Medulla oblongata (tissue), 1 donor: ENCODE data around the gene ENKUR.
A peak's percentile ranks its signal among the peaks of the same experiment; 100 is the strongest.

Experiments
- DNase-seq: peaks from one replicate; pipeline ENCODE4 v3.0.0-alpha.2; 2015; ENCODE audit errors: extremely low spot score

Gene ENKUR, protein sequence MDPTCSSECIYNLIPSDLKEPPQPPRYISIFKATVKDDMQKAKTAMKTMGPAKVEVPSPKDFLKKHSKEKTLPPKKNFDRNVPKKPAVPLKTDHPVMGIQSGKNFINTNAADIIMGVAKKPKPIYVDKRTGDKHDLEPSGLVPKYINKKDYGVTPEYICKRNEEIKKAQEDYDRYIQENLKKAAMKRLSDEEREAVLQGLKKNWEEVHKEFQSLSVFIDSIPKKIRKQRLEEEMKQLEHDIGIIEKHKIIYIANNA

DNA sequence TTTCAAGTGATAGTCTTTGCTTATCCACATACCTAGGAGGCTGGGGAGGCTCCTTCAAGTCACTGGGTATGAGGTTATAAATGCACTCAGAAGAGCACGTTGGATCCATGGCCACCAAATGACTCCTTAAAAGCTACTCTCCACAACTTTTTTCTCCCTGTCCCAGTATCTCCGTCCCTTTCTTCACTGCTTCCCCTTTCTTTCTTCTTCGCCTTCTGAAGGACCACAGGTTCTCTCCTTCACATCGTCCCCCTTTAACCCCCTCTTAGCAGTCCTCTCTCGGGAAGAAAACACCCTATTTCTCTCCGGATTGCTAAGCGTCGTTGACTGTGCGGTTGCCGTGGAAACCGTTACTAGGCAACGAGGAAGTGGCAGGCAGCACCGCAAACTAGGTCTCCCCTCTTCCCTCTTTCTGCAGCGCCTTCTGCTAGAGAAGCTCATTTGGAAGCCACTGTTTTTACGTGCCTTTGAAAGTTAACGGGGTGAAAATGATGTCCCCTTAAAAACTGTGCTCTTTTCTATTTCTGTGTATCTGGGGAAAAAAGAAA, at the start of gene ENKUR:
Gene ENKUR, minus strand, starts transcription at position 331 of the 548 bp plus-strand sequence. Its CDS starts 222 bp downstream, at position 109.
- DNase-seq = peak; percentile 96

DNA sequence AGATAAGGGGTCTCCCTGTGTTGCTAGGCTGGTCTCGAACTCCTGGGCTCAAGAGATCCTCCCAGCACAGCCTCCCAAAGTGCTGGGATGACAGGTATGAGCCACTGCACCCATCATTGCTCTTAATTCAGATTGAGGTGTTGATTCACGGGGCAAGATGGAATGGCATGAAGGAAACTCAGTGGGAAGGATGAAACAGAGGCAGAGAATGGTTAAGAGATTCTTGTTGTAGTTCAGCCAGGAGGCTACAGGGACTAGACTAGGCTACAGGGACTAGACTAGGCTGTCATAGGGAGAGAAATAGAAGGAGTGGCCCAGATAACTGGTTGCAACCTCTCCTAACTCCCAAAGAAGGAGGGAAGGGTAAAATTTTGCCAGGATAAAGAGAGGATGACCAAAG, 48.4 kb upstream of the ENKUR start:
- no peak for DNase-seq

DNA sequence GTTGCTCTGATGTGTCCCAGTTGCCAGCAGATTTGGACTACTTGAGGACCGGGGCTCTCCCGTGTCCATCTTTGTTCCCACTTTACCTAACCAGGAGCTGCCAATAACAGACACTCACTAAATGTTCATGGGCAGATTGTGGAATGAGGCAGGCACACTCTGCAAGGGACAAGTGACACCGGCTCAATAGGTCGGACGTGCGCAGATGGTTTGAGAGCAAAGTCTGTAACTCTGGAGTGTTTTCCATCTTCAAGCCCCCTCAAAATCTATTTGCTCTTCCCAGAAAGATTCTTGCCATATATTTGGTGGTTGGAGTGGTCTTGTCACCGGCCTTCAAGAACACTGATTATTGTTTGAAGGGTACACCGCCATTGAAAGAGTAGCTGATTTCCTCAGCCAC, 47.7 kb upstream of the ENKUR start:
- DNase-seq = no peak

DNA sequence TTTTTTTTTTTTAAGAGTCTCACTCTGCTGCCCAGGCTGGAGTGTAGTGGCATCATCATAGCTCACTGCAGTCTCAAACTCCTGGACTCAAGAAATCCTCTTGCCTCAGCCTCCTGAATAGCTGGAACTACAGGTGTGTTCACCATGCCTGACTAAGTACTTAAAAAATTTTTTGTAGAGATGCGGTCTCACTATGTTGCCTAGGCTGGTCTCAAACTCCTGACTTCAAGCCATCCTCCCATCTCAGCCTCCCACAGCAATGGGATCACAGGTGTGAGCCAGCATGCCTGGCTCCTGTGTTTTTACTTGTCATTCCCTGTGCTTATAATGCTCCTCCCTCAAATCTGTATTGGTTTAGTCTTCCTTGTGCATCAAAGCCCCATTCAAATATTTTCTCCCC, 47.2 kb upstream of the ENKUR start:
- DNase-seq = no peak

DNA sequence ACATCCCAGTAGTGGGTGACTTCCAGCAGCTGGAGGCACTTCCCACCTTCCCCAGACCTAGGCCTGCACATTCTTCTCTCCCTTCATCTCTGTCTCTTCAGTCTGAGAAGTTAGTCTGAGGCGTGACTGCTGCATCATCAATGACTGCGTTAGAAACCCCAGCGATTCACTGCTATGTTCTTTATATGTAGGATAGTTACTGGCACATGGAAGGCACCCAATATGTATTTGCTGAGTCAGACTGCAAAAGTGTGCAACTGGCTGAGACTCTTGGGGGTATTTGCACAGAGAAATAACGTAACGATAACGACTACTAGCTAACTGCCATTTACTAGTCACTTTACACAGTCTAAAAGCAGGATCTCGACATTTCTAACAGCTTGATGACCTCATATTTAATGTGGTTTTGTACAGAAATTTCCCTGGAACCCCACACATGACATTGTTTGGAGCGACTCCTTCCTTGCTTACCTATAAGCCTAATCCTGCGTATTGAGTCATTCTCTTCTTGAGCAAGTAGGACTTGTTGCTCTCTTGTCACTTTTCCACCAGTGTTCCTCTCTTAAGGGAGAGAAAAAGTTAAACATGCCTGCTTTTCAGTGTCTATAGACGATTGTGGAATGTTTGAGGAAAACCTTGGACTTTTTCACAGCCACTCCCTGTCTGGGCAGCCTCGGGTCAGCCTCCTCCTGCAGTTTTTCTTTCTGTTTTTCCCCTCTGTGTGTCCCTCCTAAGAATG, 45.9 kb upstream of the ENKUR start:
- DNase-seq = no peak

DNA sequence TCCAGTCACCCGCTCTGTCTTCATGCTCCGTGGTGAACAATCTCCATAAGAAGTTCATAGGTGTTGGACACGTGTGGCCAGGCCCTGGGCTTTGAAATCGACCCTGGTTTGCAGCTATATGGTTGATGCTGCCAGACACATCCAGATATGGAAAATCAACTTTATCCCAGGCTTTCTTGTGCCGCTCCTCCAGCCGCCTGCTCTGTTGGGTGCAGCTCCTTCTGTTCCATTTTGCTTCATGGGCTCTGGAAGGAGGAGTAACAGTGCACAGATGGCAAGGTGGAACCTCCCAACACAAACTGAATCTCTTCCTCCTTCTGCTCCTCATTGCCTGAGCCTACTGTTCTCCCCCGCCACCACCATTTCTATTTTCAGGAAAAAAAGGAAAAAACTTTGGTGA, 45.2 kb upstream of the ENKUR start:
- DNase-seq = no peak

DNA sequence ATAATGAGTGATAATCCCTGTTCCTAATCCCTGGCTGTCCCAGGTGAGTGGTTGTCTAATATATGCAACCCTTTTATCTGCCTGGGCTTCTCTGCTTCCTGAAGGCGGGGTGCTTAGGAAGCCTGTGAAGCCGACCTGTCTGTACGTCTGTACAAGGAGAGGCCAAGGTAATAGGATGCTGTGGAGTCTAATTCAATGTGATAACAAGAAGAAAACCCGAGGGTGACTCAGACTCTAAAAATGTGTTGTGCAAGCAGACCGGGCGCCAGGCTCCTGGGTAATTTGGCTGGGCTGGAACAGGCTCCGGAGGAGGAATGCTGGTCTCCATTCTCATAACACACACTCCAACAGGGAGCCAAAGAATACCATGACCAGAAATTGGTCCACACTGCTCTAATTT, 44.0 kb upstream of the ENKUR start:
- no peak for DNase-seq

DNA sequence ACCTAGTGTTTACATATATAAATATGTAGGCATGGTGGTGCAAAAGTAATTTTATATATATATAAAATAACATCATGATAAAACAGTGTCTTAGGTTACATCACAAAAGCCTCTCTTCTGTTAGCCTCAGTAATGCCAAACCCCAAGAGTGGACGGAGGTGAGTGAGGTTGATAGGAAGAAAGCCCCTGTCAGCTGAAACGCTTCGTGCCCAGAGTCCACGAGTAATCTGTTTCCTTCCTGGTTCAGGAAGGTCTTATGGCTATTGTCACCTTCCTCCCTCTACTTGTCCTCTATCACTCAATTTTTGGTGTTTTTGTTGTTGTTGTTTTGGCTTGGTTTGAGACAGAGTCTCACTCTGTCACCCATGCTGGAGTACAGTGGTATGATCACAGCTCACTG, 41.9 kb upstream of the ENKUR start:
- no peak for DNase-seq

DNA sequence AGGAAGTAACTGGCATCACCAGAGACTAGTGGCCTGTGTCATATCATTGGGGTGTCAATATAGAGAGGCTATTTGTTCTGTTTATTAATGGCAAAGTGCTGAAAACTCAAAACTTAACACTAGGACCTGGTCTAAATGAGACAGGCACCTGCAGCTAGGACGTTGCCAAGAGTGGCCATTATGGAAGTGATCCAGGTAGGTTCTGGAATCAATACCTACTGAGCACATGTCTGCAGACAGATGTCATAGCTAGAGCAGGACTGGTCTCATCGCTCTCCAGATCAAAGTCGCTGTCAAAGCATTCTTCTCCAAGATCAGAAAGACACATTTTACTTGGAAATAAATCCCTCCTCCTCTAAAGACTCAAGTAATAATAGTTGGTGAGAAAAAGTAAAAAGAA, 40.8 kb upstream of the ENKUR start:
- DNase-seq = no peak

DNA sequence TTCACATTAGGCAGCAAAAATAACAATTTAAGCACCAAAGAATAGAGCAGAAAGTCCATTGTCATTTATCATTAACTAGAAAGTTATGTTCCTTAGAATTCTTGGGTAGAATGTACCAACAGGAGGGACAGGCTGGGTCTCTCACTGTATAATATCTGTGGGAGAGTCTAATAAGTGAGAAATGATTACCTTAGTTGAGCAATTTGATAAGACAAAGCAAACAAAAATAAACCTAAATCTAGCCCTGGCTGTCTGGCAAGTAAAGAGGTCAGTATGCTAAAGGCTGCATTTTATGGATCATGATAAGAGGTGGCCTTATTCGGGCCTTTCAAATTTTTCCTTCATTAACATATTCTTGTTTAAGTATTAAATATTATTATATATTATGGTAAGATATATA, 36.1 kb upstream of the ENKUR start:
- no peak for DNase-seq

DNA sequence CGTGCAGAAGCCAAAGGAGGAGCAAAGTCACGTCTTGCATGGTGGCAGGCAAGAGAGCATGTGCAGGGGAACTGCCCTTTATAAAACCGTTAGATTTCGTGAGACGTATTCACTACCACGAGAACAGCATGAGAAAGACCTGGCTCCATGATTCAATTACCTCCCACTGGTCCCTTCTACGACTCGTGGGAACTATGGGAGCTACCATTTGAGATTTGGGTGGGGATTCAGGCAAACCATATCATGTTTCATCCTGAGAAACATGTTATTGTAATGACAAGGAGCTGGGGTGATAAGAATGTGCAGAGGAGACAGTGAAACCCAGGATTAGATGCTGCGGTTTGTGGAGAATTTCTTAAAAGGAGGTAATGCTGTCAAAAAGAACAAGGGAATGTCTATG, 34.4 kb upstream of the ENKUR start:
- DNase-seq = no peak

DNA sequence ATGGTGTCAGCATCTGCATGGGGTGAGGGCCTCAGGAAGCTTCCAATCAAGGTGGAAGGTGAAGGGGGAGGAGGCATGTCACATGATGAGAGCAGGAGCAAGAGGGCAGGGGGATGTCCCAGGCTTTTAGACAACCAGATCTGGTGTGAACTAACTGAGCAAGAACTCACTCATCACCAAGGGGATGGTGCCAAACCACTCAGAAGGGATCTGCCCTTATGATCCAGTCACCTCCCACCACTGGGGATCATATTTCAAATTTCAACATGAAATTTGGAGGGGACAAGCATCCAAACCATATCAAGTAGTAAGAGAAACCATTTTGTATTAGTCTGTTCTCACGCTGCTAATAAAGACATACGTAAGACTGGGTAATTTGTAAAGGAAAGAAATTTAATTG, 34.0 kb upstream of the ENKUR start:
- no peak for DNase-seq

DNA sequence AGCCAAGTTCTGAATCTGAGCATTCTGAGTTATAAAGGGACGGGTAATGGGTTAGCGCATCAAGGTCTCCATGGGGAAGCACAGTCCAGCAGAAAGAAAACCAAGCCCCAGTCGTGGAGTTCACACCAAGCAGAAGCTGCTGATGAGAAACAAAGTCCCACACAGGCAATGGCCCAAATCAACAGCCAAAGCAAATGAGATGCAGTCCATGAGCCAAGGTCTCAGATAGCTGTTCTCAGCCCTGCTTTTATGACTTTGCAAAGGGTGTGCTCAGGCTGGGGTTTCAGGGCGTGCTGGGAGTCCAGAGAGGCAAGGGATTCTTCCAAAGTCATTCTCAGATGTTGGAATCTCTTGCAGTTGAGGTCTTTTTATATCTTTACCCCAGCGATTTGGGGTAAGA, 32.5 kb upstream of the ENKUR start:
- peak; percentile 51 for DNase-seq

DNA sequence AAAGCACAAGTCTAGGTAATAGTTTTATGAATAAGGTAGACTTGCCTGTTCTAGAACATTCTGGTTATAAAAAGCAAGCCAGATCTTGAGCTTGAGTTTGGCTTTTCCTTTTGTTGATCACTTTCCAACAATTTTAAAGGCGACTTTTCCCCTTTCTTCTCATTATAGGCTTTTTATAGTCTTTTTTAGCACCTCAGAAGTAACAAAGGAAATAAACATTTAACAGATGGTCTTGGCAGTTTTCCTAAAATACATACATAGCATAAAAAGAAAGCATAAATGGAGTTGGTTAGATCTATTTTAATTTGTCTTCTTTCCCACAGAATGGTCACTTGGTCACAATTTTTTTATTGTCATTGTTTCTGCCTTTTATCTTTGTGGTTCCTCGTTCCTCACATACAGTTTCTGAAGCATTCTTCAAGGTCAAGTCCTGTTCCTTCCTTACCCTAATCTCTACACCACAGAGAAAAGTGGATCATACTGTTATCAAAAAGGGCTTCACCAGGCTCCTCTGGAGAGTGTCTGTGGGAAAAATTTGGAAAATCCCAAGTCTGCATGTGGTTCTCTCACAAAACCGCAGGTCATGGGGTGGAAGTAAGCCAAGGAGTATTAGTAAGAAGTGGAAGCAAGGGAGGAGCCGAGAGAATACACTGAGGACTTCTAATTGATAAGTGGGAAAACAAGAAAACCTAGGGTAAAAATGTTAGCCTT, 31.8 kb upstream of the ENKUR start:
- DNase-seq = no peak

DNA sequence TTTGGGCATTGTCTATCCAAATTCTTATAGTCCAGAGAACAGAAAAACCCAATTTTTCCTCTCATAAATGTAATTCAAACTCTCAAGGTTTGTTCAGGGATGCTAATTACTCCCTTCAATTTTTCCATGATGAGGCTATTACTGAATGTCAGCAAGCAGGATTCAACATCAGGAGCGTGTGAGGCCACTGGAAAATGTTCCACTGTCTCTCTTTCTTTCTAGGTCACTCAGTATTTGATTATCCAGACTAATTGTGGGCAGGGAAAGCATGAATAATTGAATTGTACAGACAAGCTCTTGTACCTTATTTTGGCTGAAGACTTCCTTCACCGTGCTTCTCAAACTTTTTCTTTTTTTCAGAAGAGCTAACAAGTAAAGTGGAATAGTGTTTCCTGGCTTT, 31.1 kb upstream of the ENKUR start:
- peak; percentile 31 for DNase-seq

DNA sequence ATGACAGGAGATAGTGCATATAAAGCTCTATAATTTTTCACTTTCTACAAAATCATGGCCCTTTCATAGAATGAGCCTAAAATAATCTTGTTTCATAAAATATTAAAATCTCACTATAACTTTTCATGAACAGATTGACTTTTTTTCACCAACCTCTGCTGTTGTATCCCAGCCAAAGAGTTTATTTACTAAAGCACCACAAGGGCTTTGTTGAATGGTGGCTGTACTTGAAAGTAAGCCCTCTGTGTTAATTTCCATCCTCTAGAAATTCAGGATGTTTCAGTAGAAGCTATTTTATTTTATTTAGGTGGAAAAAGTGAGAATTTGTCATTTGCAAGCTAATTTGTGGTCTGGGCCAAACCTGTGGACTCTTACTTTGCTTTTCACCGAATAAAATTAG, 30.7 kb upstream of the ENKUR start:
- DNase-seq = no peak

DNA sequence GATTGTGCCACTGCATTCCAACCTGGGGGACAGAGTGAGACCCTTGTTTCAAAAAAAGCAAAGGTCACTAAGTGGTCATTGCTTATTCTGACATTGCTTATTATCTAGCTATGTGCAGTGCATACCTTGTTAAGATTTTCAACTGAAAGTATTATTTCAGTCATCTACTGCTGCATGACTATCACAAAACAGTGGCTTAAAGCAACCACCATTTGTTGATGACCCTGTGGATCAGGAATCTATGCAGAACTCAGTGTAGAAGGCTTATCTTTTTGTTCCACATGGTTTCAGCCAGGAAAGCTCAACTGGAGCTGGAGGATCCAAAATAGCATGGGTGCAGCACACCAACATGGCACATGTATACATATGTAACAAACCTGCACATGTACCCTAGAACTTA, 23.6 kb upstream of the ENKUR start:
- no peak for DNase-seq

DNA sequence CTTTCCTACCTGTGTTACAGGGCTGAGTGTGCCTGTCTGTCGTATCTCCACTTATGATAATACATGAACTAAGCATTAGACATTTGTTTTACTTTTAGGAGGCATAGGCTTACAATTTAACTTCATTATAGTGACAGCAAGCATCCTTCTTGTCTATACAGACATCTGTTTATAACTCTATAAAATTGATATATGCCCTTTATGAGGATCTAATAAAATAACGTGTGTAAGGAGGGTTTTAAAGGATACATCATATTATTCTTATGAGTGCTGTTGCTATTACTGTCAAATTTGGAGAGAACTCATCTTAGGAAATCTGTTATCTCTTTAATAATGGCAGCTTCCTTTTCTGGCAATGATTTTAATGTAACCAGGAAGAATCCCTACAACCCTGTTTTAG, 22.4 kb upstream of the ENKUR start:
- no peak for DNase-seq

DNA sequence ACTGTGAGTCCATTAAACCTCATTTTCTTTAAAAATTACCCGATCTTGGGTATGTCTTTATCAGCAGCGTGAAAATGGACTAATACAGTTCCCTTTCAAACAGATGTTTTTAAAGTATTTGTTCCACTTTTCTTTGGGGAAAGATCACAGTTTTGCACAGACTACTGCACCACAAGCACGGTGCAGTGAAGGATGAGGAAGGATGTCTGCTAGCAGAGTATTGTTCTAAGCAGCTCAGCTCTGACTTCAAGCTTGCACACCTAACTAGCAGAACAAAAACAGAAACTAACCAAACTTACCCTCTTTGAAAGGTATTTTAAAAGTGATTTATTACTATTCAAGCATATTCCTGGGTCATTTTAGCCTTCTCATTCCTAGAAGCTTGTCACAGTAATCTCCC, 20.4 kb upstream of the ENKUR start:
- DNase-seq = no peak

DNA sequence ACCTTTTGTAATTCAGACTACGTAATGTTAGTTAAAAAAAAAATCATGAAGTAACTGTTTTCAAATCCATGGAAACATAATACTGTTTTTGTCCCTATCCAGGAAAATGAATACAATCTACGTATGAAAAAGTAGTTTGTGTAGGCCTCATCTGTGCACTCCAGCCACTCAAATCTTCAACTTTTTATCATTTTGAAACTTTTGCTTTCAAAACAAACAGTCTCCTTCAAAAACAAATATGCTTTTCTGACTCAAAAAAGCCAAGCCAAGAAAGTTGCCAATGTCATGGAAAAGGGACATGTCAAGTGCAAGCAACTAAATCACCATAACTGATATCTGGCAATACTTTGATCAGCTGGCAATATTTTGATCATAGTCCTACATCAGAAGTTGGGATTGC, 13.6 kb upstream of the ENKUR start:
- no peak for DNase-seq

DNA sequence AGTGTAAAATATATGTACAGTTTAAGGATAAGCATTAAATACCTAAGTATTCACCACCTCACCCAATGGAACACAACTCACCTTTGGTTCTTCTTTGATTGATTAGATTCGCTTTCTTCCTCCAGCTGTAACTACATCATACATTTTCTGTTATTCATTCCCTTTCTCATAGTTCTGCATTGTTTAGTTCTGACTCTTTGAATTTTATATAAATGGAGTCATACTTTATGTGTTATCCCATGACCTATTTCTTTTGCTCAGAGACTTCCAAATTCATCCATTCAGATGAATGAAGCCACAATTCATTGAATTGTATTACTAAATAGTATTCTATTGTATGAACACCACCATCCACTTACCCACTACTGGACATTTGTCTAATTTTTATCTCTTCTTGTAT, 12.8 kb upstream of the ENKUR start:
- DNase-seq = no peak

DNA sequence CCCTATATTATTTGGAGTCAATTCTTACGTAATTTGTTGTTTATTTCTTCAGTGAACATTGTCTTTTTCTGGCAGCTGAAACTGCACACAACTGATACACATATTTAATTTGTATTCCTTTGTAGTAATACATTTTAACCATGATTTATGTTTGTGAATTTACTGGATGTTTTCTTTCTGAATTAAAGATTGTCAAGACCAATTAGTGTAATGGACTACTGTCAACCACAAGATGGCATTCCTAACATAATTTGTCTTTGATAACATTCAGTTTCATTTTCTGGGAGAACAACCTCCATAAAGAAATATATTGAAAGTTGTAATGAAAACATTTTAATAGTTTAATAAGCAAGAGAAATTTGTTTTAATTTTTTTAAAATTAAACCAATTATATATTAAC, 10.5 kb upstream of the ENKUR start:
- DNase-seq = peak; percentile 70

DNA sequence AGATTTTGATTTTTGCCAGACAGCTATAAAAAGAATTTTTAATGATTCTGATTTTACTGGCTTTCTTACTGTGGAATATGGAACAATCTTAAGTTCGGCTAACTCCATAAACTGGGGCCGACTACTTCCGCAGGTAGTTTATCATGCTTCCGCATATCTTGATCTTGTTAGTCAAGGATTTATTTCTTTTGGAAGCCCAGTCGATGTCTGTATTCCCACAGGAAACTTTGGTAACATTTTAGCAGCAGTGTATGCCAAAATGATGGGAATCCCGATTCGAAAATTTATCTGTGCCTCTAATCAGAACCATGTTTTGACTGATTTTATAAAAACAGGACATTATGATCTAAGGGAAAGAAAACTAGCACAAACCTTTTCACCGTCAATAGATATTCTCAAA, 8.6 kb upstream of the ENKUR start:
- no peak for DNase-seq
